ENCODE results near the gene DCTN2.

The DCTN2 gene

DNA sequence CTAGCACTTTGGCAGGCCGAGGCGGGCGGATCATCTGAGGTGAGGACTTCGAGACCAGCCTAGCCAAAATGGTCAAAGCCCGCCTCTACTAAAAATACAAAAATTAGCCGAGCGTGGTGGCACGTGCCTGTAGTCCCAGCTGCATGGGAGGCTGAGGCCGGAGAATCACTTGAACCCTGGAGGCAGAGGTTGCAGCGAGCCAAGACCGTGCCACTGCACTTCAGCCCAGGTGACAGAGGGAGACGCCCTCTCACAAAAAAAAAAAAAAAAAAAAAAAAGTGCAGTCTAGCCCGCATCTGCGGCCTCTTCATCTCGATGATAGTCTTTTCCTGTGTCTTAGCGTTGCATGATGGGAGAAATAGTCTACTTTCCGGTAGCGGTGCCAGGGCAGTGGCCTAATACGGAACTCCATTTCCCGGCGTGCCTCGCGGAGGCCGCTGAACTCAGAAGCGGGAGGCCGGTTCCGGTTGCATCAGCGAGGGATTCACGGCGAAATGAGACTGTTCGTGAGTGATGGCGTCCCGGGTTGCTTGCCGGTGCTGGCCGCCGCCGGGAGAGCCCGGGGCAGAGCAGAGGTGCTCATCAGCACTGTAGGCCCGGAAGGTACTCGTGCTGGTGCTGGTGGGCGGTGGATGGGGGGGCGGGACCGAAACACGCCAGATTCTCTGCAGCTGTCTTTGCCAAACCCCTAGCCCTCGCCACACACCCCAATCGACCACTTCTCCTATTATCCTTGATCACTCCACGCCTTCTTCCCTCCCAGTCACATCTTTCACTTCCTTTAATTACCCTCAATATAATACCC, 59.2 kb downstream of the DCTN2 start, which contains the start of gene MARS1:
TSS of gene MARS1 (plus strand) at position 472 of the 805 bp plus-strand sequence. CDS start at position 495, 23 bp downstream.
- peak within 1 kb of the TSS; percentile 99 for H3K4me3 ChIP-seq (ENCODE audit: control insufficient read depth, low read depth, low read length)
- TF ChIP-seq, protein P1, sequence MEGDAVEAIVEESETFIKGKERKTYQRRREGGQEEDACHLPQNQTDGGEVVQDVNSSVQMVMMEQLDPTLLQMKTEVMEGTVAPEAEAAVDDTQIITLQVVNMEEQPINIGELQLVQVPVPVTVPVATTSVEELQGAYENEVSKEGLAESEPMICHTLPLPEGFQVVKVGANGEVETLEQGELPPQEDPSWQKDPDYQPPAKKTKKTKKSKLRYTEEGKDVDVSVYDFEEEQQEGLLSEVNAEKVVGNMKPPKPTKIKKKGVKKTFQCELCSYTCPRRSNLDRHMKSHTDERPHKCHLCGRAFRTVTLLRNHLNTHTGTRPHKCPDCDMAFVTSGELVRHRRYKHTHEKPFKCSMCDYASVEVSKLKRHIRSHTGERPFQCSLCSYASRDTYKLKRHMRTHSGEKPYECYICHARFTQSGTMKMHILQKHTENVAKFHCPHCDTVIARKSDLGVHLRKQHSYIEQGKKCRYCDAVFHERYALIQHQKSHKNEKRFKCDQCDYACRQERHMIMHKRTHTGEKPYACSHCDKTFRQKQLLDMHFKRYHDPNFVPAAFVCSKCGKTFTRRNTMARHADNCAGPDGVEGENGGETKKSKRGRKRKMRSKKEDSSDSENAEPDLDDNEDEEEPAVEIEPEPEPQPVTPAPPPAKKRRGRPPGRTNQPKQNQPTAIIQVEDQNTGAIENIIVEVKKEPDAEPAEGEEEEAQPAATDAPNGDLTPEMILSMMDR (conservative IDR thresholded peaks at IDR 0.05; ENCODE audit: control insufficient read depth, insufficient read depth, low read depth, low read length): no peak
- DNase-seq (ENCODE audit: low read depth): peak; percentile 95

DNA sequence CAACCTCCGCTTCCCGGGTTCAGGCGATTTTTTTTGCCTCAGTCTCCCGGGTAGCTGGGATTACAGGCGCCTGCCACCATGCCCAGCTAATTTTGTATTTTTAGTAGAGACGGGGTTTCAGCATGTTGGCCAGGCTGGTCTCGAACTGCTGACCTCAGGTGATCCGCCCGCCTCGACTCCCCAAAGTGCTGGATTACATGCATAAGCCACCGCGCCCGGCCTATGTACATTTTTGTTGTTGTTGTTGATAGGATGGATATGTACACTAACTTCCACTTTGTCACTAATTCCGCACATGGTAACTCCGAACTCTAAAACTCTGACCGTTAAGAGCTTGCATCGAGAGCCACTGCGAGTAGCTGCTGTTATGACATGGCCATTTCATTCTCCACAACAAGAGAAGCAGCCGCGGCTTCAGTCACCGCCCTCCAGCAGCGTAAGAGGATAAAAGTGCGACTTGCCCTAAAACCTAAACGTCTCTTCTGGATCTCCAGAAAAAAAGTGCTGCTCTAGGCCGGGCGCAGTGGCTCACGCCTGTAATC, 59.9 kb downstream of the DCTN2 start:
- peak overlapping the region; percentile 99 for H3K4me3 ChIP-seq (ENCODE audit: control insufficient read depth, low read depth, low read length)
- TF ChIP-seq, protein P1 (conservative IDR thresholded peaks at IDR 0.05; ENCODE audit: control insufficient read depth, insufficient read depth, low read depth, low read length): no peak

DNA sequence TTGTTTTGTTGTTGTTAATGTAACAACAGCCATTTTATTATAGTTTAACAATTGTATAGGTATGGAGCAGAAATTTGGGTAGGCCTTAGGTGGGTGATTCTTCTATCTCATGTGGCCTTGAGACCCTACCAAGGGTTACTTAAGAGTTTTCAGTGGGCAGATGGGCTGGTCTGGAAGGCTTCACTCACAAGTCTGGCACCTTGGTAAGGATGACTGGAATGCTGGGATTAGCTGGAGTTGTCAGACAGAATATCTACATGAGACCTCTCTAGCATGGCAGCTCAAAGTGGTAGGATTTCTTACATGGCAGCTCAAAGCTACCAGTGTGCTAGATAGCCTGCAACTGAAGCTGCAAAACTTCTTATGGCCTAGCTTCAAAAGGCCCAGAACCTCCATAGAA, 61.3 kb downstream of the DCTN2 start:
- no peak for DNase-seq (ENCODE audit: low read depth)
- no peak overlapping the region for H3K4me3 ChIP-seq (ENCODE audit: control insufficient read depth, low read depth, low read length)
- TF ChIP-seq, protein P1 (conservative IDR thresholded peaks at IDR 0.05; ENCODE audit: control insufficient read depth, insufficient read depth, low read depth, low read length): no peak

More for the DNA sequence above, 59.9 kb downstream of the DCTN2 start:
- DNase-seq (ENCODE audit: low read depth): no peak

DNA sequence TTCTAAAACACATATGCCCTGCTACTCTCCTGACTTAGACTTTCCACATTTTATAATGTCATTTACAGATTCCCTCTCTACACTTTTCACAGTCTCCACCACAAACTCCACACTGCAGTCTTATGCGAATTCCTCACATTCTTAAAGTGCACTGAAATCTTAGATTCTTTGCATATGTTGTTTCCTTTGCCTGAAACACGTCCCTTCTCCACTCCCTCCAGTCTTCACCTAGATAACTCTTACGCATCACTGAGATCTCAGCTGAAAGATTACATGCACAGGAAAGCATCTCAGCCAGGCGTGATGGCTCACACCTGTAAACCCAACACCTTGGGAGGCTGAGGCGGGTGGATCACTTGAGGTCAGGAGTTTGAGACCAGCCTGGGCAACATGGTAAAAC, 63.5 kb downstream of the DCTN2 start:
- TF ChIP-seq, protein P1 (conservative IDR thresholded peaks at IDR 0.05; ENCODE audit: control insufficient read depth, insufficient read depth, low read depth, low read length): no peak
- no peak for DNase-seq (ENCODE audit: low read depth)
- H3K4me3 ChIP-seq (ENCODE audit: control insufficient read depth, low read depth, low read length): no peak overlapping the region

DNA sequence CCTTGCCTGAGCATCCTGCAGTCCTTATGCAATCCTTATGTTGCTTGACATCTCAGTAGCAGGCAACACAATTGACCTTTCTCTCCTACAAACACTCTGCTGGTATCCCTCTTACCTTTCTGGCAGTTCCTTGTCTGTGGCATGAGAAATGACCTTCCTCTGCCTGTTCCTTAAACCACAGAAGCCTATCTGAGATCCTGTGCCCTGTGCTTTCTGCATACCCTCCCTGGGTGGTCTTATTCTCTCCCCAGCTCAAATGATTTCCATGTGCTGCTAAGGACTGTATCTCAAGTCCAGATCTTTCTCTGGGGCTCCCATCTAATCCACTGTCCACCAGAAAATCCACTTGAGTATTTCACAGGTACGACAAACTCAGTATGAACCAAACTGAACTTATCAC, 65.3 kb downstream of the DCTN2 start:
- TF ChIP-seq, protein P1 (conservative IDR thresholded peaks at IDR 0.05; ENCODE audit: control insufficient read depth, insufficient read depth, low read depth, low read length): no peak
- no peak for DNase-seq (ENCODE audit: low read depth)
- H3K4me3 ChIP-seq (ENCODE audit: control insufficient read depth, low read depth, low read length): no peak overlapping the region
